ENCODE results near the gene CNTN6.

DNA sequence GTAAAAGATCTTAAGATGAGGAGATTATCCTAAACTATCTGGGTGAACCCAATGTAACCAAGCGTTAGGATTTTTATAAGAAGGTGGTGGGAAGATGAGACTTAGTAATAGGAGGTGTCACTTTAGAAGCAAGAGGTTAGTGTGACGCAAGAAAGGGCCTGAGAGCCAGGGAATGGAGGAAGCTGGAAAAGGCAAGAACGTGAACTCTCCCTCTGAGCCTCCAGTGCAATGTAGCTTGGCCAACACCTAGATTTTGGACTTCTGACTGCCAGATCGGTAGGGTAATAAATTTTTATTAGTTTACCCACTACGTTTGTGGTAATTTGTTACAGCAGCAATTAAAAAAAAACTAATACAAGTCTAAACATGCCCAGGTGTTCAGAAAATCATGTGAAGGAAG lies 20.8 kb upstream of the CNTN6 start:
- TF ChIP-seq, protein P1, sequence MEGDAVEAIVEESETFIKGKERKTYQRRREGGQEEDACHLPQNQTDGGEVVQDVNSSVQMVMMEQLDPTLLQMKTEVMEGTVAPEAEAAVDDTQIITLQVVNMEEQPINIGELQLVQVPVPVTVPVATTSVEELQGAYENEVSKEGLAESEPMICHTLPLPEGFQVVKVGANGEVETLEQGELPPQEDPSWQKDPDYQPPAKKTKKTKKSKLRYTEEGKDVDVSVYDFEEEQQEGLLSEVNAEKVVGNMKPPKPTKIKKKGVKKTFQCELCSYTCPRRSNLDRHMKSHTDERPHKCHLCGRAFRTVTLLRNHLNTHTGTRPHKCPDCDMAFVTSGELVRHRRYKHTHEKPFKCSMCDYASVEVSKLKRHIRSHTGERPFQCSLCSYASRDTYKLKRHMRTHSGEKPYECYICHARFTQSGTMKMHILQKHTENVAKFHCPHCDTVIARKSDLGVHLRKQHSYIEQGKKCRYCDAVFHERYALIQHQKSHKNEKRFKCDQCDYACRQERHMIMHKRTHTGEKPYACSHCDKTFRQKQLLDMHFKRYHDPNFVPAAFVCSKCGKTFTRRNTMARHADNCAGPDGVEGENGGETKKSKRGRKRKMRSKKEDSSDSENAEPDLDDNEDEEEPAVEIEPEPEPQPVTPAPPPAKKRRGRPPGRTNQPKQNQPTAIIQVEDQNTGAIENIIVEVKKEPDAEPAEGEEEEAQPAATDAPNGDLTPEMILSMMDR (IDR thresholded peaks at IDR 0.05): no peak
- no peak for TF ChIP-seq CREB1 (CRISPR knock-in tag; IDR thresholded peaks at IDR 0.05)
- TF ChIP-seq, protein P2, sequence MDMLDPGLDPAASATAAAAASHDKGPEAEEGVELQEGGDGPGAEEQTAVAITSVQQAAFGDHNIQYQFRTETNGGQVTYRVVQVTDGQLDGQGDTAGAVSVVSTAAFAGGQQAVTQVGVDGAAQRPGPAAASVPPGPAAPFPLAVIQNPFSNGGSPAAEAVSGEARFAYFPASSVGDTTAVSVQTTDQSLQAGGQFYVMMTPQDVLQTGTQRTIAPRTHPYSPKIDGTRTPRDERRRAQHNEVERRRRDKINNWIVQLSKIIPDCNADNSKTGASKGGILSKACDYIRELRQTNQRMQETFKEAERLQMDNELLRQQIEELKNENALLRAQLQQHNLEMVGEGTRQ (CRISPR knock-in tag; IDR thresholded peaks at IDR 0.05): no peak
- TF ChIP-seq, protein P3, sequence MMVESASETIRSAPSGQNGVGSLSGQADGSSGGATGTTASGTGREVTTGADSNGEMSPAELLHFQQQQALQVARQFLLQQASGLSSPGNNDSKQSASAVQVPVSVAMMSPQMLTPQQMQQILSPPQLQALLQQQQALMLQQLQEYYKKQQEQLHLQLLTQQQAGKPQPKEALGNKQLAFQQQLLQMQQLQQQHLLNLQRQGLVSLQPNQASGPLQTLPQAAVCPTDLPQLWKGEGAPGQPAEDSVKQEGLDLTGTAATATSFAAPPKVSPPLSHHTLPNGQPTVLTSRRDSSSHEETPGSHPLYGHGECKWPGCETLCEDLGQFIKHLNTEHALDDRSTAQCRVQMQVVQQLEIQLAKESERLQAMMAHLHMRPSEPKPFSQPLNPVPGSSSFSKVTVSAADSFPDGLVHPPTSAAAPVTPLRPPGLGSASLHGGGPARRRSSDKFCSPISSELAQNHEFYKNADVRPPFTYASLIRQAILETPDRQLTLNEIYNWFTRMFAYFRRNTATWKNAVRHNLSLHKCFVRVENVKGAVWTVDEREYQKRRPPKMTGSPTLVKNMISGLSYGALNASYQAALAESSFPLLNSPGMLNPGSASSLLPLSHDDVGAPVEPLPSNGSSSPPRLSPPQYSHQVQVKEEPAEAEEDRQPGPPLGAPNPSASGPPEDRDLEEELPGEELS (CRISPR knock-in tag; IDR thresholded peaks at IDR 0.05): no peak
